Measurements from ENCODE around the gene RRP9.

RRP9 gene

GRCh38 chr3:51955175-51955892 lies 13.6 kb upstream of the RRP9 start, which contains the start of gene GPR62:
GPR62 (plus strand) TSS chr3:51955381; CDS start chr3:51955653, 272 bp downstream.
- no peak within 1 kb of the TSS; the same call in 1 of the 2 replicates for H3K4me3 ChIP-seq (ENCODE audit: low read depth, low read length)
- DNase-seq (ENCODE audit: low read depth): no peak
- no peak for TF ChIP-seq CTCF (IDR thresholded peaks at IDR 0.05; ENCODE audit: insufficient read depth, low read depth, low read length, missing control alignments)

- DNase-seq (ENCODE audit: low read depth): no peak
- TF ChIP-seq CTCF (IDR thresholded peaks at IDR 0.05; ENCODE audit: insufficient read depth, low read depth, low read length, missing control alignments): no peak
- H3K4me3 ChIP-seq (ENCODE audit: low read depth, low read length): no peak overlapping the region
Measured at GRCh38 chr3:51954713-51955112, 13.0 kb upstream of the RRP9 start.

- DNase-seq (ENCODE audit: low read depth): no peak
- TF ChIP-seq CTCF (IDR thresholded peaks at IDR 0.05; ENCODE audit: insufficient read depth, low read depth, low read length, missing control alignments): no peak
Measured at GRCh38 chr3:51954105-51954504, 12.4 kb upstream of the RRP9 start.

GRCh38 chr3:51953445-51953844 lies 11.7 kb upstream of the RRP9 start:
- TF ChIP-seq CTCF (IDR thresholded peaks at IDR 0.05; ENCODE audit: insufficient read depth, low read depth, low read length, missing control alignments): no peak
- no peak overlapping the region for H3K4me3 ChIP-seq (ENCODE audit: low read depth, low read length)
- no peak for DNase-seq (ENCODE audit: low read depth)

More at GRCh38 chr3:51954105-51954504, 12.4 kb upstream of the RRP9 start:
- H3K4me3 ChIP-seq (ENCODE audit: low read depth, low read length): no peak overlapping the region

GRCh38 chr3:51950899-51951298 lies 9.2 kb upstream of the RRP9 start:
- TF ChIP-seq CTCF (IDR thresholded peaks at IDR 0.05; ENCODE audit: insufficient read depth, low read depth, low read length, missing control alignments): no peak
- no peak for DNase-seq (ENCODE audit: low read depth)
- H3K4me3 ChIP-seq (ENCODE audit: low read depth, low read length): no peak overlapping the region

GRCh38 chr3:51949121-51949520 lies 7.4 kb upstream of the RRP9 start:
- TF ChIP-seq CTCF (IDR thresholded peaks at IDR 0.05; ENCODE audit: insufficient read depth, low read depth, low read length, missing control alignments): no peak
- DNase-seq (ENCODE audit: low read depth): no peak
- no peak overlapping the region for H3K4me3 ChIP-seq (ENCODE audit: low read depth, low read length)
